ENCODE data around the gene ING2.

- TF ChIP-seq CTCF (IDR thresholded peaks at IDR 0.05) (no peak), POLR2AphosphoS5 (IDR thresholded peaks at IDR 0.05) (no peak), POLR2A (IDR thresholded peaks at IDR 0.05) (no peak)
These were observed 5.1 kb upstream of the ING2 start for GRCh38 chr4:183499801-183500200.

All from upper lobe of left lung (tissue), 4 donors.